HG02885 (cell line): ENCODE measurements around the gene TRO.

Experiments used
- ATAC-seq: cut with Tn5 transposase; IDR thresholded peaks from one replicate; pipeline ENCODE4 v1.9.1; 2021; ENCODE audit warnings: mild to moderate bottlenecking; ENCODE audit not compliant: unreplicated experiment, poor library complexity

Gene TRO

DNA sequence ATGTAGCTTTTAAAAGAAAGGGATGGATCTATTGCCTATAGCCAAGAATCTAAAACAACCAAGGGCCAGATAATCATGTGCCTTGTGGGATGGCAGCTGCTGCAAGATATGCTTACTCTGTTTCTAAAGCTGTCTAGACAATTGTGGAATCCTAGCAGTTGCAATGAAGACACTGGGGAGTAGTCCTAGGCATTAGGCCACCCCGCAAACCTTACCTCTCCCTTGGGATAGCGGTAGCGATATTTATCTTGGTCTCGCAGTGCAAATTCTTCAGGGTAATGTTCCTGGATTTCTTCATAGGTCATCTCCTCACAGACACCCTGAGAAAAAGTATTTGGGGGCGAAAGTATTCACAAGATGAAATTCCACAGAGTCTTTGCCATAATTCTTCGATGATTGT lies 24.6 kb downstream of the TRO start:
- no peak for ATAC-seq

GRCh38 chrX:54950730-54951375 lies 30.2 kb downstream of the TRO start:
- no peak for ATAC-seq

DNA sequence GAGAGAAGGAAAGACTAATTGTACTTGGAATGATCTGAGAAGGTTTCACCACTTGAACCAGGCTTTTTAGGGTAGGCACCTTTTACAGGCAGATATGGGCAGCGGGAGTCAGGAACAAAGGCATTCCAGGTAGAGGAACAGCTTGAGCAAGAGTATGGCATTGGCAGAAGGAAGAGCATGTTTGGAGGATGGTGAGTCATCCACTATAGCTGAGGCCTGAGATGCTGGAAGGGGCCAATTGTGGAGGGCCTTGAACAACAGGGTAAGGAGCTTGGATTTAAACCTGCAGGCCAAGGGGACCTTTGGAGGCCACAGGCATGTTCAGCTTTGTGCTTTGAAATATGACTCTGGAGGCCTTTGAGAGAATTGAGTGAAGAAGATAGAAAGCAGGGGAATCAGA lies 41.1 kb downstream of the TRO start:
- ATAC-seq = no peak

DNA sequence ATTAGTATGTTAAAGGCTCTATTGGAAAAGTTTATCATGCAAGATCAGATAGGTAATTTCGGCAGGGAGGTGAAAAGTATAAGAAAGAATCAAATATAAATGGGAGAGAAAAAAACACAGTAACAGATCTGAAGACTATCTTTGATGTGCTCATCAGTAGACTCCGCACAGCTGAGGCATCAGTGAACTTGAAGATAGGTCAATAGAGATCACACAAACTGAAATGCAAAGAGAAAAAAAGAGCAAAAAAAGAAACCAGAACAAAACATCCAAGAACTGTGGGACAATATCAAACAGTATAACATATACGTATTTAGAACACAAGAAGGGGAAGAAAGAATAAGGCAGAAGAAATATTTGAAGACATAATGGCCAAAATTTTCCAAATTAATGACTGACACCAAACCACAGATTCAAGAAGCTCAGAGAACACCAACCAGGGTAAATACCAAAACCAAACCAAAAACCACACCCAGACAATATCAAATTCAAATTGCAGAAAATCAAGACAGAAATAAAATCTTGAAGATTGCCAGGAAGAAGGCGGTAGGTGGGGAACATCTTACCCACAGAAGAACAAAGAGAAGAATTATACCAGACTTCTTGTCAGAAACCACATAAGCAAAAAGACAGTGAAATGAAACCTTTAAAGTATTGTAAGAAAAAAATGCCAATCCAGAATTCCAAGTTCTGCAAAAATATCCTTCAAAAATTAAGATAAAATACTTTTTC lies 44.3 kb downstream of the TRO start:
- no peak for ATAC-seq

- ATAC-seq = no peak
Observed at GRCh38 chrX:54977387-54977786, 56.8 kb downstream of the TRO start.

GRCh38 chrX:54978448-54978847 lies 57.8 kb downstream of the TRO start:
- ATAC-seq = no peak

DNA sequence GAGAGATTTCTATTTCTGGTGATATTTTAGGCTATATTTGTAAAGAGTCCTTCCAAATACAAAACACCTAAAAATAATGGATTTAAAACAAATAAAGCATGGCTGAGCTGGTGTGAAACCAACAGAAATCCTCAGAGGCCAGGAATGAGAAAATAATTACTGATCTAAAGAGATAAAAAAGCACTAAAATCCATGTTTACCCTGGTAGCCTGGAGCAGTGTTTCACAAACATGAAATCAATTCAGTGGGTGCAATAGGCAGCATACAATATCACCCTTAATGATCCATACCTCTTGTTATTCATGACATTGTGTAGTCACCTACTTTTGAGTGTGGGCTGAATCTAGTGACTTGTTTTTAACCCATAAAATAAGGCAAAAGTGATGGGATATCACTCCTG lies 58.8 kb downstream of the TRO start:
- ATAC-seq = no peak

GRCh38 chrX:54980334-54980733 lies 59.7 kb downstream of the TRO start:
- ATAC-seq = no peak
